ENCODE results near the gene RNASE11. TPM values are rescaled to one million over a fixed set of nuclear protein-coding genes. Genes with fewer than 3 reads are reported as not detected.
"Not testable (repeated sequence)": the region's sequence is repeated elsewhere in the genome, so short reads cannot be mapped to it uniquely, and the experiment has no call there.

RNASE11 gene
- total RNA-seq, 1 experiment from 2014 or later = not detected

DNA sequence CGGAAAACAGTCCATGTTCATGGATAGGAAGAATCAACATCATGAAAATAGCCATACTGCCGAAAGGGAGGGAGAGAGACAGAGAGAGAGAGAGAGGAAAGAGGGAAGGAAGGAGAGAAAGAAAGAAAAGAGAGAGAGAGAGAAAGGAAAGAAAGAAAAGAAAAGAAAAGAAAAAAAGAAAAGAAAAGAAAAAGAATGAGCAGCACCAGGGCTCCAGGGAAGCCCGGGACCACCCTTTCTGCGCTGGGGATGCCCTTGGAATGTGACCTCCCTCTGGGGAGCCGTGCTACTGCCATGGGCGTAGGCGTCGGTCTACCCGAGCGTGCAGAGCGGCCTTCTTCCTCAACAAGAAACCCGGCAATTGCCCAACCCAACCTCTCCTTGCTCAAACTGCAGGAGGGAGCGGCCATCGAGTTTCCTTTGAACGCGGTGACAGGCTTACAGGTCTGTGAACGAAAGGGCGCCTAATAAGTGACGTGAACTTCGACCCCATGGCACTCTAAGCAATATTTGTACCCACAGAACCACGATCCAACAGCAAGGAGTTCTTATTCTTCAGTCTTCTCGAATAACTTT, 36.8 kb upstream of the RNASE11 start:
- TSS peak; percentile 72 for BruUV-seq (replicated peaks)
- Mint-ChIP-seq H3K4me3 (ENCODE audit: unreplicated experiment) (peak overlapping the region; percentile 79), H3K4me1 (ENCODE audit: insufficient read depth, unreplicated experiment) (peaks cover 42% of the 10 kb centered on the region), H3K9me3 (ENCODE audit: unreplicated experiment) (no peaks in the 10 kb centered on the region), H3K36me3 (ENCODE audit: insufficient read depth, unreplicated experiment) (peaks cover 10% of the 10 kb centered on the region), H3K27me3 (ENCODE audit: insufficient read depth, unreplicated experiment) (no peaks in the 10 kb centered on the region), H3K27ac (ENCODE audit: low read depth, unreplicated experiment) (peak overlapping the region; percentile 76)
- intact Hi-C loops (cut with micrococcal nuclease) = loop anchor here (1.0 kb wide), 2 partner anchors 11 to 57 kb away; no protein-coding TSS in a partner anchor
- peak; percentile 87 for DNase-seq (ENCODE audit: unreplicated experiment)
- POLR2A ChIA-PET = interaction anchor here (4.3 kb wide), 1 partner anchor 56 kb away, joined by 21 read pairs; no protein-coding TSS in a partner anchor
- TF ChIP-seq, protein P1, sequence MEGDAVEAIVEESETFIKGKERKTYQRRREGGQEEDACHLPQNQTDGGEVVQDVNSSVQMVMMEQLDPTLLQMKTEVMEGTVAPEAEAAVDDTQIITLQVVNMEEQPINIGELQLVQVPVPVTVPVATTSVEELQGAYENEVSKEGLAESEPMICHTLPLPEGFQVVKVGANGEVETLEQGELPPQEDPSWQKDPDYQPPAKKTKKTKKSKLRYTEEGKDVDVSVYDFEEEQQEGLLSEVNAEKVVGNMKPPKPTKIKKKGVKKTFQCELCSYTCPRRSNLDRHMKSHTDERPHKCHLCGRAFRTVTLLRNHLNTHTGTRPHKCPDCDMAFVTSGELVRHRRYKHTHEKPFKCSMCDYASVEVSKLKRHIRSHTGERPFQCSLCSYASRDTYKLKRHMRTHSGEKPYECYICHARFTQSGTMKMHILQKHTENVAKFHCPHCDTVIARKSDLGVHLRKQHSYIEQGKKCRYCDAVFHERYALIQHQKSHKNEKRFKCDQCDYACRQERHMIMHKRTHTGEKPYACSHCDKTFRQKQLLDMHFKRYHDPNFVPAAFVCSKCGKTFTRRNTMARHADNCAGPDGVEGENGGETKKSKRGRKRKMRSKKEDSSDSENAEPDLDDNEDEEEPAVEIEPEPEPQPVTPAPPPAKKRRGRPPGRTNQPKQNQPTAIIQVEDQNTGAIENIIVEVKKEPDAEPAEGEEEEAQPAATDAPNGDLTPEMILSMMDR (IDR thresholded peaks at IDR 0.05; ENCODE audit: unreplicated experiment) = no peak
- CTCF ChIA-PET = interaction anchor here (0.6 to 1.4 kb wide), 2 partner anchors 14 to 66 kb away, joined by 3 to 6 read pairs; no protein-coding TSS in a partner anchor

GRCh38 chr14:20623798-20624197, 36.0 kb upstream of the RNASE11 start:
- H3K4me3 Mint-ChIP-seq (ENCODE audit: unreplicated experiment) = no peak overlapping the region
- H3K4me1 Mint-ChIP-seq (ENCODE audit: insufficient read depth, unreplicated experiment) = peaks cover 42% of the 10 kb centered on the region
- H3K36me3 Mint-ChIP-seq (ENCODE audit: insufficient read depth, unreplicated experiment) = peaks cover 10% of the 10 kb centered on the region
- POLR2A ChIA-PET = interaction anchor here (2.1 to 4.3 kb wide), 2 partner anchors 10 to 57 kb away, joined by 6 to 21 read pairs; no protein-coding TSS in a partner anchor
- peak overlapping the region; percentile 76 for H3K27ac Mint-ChIP-seq (ENCODE audit: low read depth, unreplicated experiment)
- H3K9me3 Mint-ChIP-seq (ENCODE audit: unreplicated experiment) = no peaks in the 10 kb centered on the region
- TF ChIP-seq, protein P1 (IDR thresholded peaks at IDR 0.05; ENCODE audit: unreplicated experiment) = no peak
- intact Hi-C loops (cut with micrococcal nuclease) = no loop called here
- CTCF ChIA-PET = interaction anchor here (0.6 to 1.4 kb wide), 4 partner anchors 9 to 67 kb away, joined by 3 to 9 read pairs (median 6); no protein-coding TSS in a partner anchor
- BruUV-seq (replicated peaks) = no TSS peak
- H3K27me3 Mint-ChIP-seq (ENCODE audit: insufficient read depth, unreplicated experiment) = no peaks in the 10 kb centered on the region
- no peak for DNase-seq (ENCODE audit: unreplicated experiment)

GRCh38 chr14:20622816-20623291, 35.1 kb upstream of the RNASE11 start:
- no peak for DNase-seq (ENCODE audit: unreplicated experiment)
- intact Hi-C loops (cut with micrococcal nuclease) = no loop called here
- Mint-ChIP-seq H3K27me3 (ENCODE audit: insufficient read depth, unreplicated experiment) (no peaks in the 10 kb centered on the region), H3K4me1 (ENCODE audit: insufficient read depth, unreplicated experiment) (peaks cover 34% of the 10 kb centered on the region), H3K27ac (ENCODE audit: low read depth, unreplicated experiment) (no peak overlapping the region), H3K36me3 (ENCODE audit: insufficient read depth, unreplicated experiment) (peaks cover 10% of the 10 kb centered on the region), H3K9me3 (ENCODE audit: unreplicated experiment) (no peaks in the 10 kb centered on the region), H3K4me3 (ENCODE audit: unreplicated experiment) (no peak overlapping the region)
- BruUV-seq (replicated peaks) = no TSS peak
- ChIA-PET POLR2A (interaction anchor here (2.1 to 4.3 kb wide), 3 partner anchors 9 to 61 kb away, joined by 6 to 21 read pairs (median 15); partner anchors contain the start of gene RNASE4), CTCF (interaction anchor here (0.6 to 1.9 kb wide), 5 partner anchors 8 to 392 kb away, joined by 3 to 10 read pairs (median 6); no protein-coding TSS in a partner anchor)
- TF ChIP-seq, protein P1 (IDR thresholded peaks at IDR 0.05; ENCODE audit: unreplicated experiment) = no peak

GRCh38 chr14:20620798-20621478, 33.1 kb upstream of the RNASE11 start:
- POLR2A ChIA-PET = interaction anchor here (0.7 to 4.3 kb wide), 6 partner anchors 9 to 166 kb away, joined by 3 to 21 read pairs (median 4); partner anchors contain the start of genes APEX1, OSGEP and RNASE4

GRCh38 chr14:20619688-20620087, 31.9 kb upstream of the RNASE11 start:
- H3K4me3 Mint-ChIP-seq (ENCODE audit: unreplicated experiment); H3K27me3 Mint-ChIP-seq (ENCODE audit: insufficient read depth, unreplicated experiment); H3K27ac Mint-ChIP-seq (ENCODE audit: low read depth, unreplicated experiment); H3K36me3 Mint-ChIP-seq (ENCODE audit: insufficient read depth, unreplicated experiment); intact Hi-C loops (cut with micrococcal nuclease); BruUV-seq (replicated peaks); H3K9me3 Mint-ChIP-seq (ENCODE audit: unreplicated experiment); DNase-seq (ENCODE audit: unreplicated experiment): not testable (repeated sequence)
- peaks cover 12% of the 10 kb centered on the region for H3K4me1 Mint-ChIP-seq (ENCODE audit: insufficient read depth, unreplicated experiment)
- ChIA-PET POLR2A (interaction anchor here (0.6 to 1.7 kb wide), 4 partner anchors 12 to 354 kb away, joined by 3 to 4 read pairs (median 4); partner anchors contain the start of gene PIP4P1), CTCF (interaction anchor here (0.9 kb wide), 2 partner anchors 9 to 14 kb away, joined by 4 read pairs; no protein-coding TSS in a partner anchor)

More at GRCh38 chr14:20620798-20621478, 33.1 kb upstream of the RNASE11 start:
- Mint-ChIP-seq H3K27ac (ENCODE audit: low read depth, unreplicated experiment) (no peak overlapping the region), H3K4me3 (ENCODE audit: unreplicated experiment) (no peak overlapping the region), H3K9me3 (ENCODE audit: unreplicated experiment) (no peaks in the 10 kb centered on the region), H3K36me3 (ENCODE audit: insufficient read depth, unreplicated experiment) (peaks cover 10% of the 10 kb centered on the region), H3K27me3 (ENCODE audit: insufficient read depth, unreplicated experiment) (no peaks in the 10 kb centered on the region), H3K4me1 (ENCODE audit: insufficient read depth, unreplicated experiment) (peaks cover 21% of the 10 kb centered on the region)
- no TSS peak for BruUV-seq (replicated peaks)
- CTCF ChIA-PET = interaction anchor here (0.7 to 2.1 kb wide), 6 partner anchors 8 to 84 kb away, joined by 3 to 11 read pairs (median 6); no protein-coding TSS in a partner anchor
- TF ChIP-seq, protein P1 (IDR thresholded peaks at IDR 0.05; ENCODE audit: unreplicated experiment) = no peak
- intact Hi-C loops (cut with micrococcal nuclease) = no loop called here
- DNase-seq (ENCODE audit: unreplicated experiment) = peak; percentile 17

All from MCF 10A (cell line).